GM21737 (cell line): ENCODE results near the gene ABCC3.

Experiments used
- ATAC-seq: cut with Tn5 transposase; IDR thresholded peaks from one replicate; pipeline ENCODE4 v1.9.1; 2021; ENCODE audit warnings: mild to moderate bottlenecking, moderate library complexity; ENCODE audit not compliant: unreplicated experiment

ABCC3 gene

DNA sequence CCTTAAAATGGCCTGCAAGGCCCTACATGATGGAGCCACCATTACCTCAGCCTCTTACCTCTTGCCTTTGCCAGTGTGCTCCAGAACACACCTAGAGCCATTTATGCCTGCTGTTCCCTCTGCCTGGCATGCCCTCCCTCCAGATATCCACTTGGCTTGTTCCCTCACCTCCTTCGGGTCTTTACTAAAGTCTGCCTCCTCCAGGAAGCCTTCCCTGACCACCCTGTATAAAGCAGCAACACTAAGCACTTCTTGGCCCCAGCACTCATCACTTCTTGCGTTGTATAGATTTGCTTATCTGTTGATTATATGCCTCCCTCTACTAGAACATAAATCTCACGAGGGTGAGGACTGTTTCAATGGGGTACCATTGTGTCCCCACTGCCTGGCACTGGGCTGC, 47.8 kb downstream of the ABCC3 start:
- ATAC-seq, result no peak

DNA sequence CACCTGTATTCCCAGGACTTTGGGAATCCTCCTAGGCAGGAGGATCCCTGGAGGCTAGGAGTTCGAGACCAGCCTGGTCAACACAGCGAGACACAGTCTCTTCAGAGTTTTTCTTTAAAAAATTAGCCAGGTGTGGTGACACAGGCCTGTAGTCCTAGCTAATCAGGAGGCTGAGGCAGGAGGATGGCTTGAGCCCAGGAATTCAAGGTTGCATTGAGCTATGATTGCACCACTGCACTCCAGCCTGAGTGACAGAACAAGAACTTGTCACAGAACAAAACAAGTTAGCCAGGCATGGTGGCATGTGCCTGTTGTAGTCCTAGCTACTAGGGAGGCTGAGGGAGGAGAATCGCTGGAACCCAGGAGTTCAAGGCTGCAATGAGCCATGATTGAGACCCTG, 48.3 kb downstream of the ABCC3 start:
- ATAC-seq, result no peak

DNA sequence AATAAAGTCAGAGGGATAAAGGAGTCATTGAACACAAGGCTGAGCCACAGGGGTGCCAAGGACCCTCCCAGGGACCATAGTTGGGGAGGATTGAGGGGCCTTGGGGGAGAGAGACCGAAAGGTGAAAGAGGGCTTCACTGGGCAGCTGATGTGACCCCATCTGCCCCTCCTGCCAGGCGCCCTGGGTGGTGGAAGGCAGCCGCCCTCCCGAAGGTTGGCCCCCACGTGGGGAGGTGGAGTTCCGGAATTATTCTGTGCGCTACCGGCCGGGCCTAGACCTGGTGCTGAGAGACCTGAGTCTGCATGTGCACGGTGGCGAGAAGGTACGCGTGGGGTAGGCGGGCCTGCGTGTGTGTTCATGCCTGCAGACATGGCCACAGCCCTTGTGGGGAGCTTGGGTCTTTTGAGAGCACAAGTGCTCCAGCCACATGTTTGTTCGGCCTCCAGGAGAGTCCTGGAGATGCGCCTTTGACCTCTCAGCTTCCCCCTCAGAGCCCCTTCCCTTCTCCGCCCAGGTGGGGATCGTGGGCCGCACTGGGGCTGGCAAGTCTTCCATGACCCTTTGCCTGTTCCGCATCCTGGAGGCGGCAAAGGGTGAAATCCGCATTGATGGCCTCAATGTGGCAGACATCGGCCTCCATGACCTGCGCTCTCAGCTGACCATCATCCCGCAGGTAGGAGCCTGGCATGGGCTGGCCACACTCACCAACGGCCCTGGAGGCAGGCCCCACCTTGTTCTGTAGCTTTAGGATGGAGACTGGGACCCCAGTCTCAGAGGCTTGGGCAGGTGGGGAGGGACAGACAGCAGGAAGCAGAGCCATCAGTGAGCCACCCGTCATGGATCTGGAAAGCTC, 49.0 kb downstream of the ABCC3 start:
- ATAC-seq, result no peak

DNA sequence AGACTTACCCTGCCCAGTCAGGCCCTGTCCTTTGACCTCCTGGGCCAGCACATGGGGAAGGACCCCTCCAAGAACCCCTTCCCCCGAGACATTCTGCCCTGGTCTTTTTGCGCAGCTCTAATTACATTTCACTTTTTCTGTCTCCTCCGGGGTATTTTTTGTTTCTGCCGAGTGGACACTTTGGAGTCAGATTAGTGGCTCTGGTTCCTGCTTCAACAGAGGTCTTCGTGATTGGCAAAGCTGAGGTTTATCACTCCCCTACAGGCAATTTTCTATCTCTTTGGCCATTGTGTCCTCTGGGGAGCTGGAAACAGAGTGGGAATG, 49.6 kb downstream of the ABCC3 start:
- no peak for ATAC-seq

DNA sequence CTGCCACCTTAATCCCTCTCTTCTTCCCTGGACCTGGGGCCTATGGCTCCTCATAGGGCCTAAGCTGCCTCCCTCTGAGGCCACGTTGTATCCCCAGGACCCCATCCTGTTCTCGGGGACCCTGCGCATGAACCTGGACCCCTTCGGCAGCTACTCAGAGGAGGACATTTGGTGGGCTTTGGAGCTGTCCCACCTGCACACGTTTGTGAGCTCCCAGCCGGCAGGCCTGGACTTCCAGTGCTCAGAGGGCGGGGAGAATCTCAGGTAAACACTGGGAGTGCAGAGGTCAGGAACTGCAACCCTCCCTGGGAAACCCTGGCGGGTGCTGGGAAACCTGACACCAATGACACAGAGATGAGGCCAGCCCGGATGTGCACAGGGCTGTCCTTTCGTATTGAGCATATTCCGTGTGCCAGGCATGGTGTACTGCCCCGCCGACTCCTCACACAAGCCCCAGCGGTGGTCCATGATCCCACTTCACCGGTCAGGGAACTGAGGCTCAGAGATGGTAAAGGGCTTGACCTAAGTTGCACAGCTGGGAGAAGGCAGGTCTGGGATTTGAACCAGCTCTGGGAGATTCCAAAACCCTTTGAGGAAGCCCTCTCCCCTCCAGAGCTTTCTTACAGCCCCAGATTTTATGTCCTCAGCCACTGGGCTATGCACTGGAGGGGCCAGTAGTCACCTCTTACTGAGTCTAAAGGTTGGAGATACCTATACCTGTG, 50.1 kb downstream of the ABCC3 start:
- no peak for ATAC-seq

DNA sequence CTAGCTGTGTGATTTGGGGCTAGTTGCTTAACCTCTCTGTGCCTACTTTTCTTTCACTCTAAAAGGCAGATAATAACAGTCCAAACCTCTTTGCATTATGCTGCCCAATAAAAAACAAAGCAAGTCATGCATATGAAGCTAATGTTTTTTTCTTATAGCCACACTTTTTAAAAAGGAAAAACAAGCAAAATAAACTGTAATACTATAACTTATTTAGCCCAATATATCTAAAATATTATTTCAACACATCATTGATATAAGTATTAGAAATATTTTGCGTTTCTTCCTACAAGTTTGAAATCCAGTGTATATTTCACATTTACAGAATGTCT, 50.6 kb downstream of the ABCC3 start:
- ATAC-seq, result no peak

DNA sequence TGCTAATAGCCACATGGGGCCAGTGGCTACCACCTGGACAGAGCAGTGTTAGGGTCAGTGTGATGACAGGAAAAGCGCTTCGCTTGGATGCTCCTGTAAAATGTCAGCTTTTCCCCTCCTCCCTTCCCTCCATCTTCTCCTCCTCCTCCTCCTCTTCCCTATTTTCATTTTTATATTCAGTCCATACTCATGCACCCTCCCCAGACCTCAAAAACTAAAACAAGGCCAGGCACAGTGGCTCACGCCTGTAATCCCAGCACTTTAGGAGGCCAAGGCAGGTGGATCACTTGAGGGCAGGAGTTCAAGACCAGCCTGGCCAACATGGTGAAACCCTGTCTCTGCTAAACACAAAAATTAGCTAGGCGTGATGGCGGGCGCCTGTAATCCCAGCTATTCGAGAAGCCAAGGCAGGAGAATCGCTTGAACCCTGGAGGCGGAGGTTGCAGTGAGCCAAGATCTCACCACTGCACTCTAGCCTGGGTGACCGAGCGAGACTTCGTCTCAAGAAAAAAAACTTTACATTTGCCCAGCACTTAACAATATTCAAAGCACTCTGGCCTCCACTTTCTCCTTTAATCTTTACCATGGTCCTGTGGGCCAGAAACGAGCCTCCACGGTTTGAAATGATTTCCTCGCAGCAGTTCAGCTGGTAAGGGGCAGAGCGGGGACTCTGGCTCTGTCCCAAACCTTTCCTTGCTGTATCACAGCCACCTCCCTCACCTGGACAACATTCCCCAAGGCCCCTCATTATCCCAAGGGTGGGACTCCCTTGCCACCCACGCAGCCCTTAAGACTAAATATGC, 51.2 kb downstream of the ABCC3 start:
- ATAC-seq, result no peak

DNA sequence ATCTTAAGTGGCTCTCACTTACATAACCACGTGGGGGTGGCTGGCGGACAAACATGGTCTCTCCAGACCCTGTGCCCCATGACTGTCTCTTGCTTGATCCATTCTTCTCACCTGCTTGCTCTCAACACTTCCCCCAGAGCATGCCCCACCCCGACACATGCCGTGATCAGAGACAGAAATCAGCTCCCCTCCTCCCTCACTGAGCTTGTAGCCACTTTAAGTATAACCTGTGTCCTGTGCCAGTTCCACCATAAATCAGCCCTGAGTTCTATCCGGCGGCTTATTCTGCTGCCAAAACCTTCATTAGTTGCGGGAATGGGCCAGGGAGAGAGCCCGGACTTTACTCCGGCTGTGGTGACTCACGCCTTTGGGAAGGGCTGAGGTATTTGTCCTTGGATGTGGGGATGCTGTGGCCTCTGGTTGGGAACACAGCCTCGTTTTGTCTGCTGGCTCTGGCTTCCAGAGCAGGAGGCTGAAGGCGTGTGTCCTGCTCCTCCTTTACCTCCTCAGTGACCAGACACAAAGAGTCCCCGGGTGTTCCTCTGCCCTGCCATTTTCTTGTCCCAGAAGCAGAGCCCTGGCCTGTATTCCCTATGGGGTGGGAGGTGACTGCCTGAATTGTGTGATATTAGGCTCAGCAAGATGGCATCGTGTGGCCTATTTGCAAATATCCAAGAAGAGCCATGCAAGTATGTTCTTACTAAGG, 52.0 kb downstream of the ABCC3 start:
- ATAC-seq, result no peak

DNA sequence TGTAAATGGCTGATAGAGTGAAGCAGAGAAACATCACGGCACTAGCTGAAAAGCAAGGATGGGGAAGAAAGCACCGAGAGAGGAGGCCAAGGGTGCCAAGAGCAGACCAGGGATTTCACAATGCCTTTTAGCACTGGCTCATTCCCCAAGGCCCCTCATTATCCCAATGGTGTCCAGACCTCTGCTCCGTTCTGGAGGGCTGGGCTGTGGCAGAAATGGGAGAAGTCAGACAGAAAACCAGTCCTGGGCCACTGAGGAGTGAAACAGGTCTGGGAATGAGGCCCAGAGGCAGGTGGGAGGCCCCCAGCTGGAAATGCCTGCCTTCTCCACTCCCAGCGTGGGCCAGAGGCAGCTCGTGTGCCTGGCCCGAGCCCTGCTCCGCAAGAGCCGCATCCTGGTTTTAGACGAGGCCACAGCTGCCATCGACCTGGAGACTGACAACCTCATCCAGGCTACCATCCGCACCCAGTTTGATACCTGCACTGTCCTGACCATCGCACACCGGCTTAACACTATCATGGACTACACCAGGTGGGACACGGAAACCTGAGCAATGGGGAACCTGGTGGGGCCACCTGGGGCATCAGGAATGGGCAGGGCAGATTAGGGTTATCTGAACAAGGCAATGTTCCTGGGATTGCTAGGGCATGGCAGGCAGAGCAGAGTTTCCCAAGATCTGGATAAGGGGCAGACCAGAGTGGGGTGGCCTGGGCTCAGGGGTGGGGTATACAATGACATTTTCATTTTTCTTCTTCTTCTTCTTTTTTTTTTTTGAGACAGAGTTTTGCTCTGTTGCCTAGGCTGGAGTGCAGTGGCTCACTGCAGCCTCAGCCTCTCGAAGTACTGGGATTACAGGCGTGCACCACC, 52.8 kb downstream of the ABCC3 start:
- ATAC-seq, result no peak

DNA sequence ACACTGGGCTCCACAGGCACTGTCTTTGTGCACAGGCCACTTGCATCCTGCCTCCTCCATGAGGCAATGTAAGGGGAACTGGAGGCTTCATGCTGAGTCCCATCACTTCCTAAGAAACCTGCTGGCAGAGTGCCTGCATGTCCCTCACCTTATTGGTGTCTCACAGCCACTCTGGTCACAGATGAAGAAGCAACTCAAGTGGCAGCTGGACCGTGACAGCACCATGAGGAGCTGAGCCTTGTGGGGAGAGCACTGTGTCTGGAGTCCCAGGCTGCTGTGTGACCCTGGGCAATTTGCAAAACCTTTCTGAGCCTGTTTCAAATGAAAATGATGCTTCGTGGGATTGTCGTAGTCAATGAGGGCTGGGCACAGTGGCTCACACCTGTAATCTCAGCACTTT, 53.6 kb downstream of the ABCC3 start:
- no peak for ATAC-seq

DNA sequence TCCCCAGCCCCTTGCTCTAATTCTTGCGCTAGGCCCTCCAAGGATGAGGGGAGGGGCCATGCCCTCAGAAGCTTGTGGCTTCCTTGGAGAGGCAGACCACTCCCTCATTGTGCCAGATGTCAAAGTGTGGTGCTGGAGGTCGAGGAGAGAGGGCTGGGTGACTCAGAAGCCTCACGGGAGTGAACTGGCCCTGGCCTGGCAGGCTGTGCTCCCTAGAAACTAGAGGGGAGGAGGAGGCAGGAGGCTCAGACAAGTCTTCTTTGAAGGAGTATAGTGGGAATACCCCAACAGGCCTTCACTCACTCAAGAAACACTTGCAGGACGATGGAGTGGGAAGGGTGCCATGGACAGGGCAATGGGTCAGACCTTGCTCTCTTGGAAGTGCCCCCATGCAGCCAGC, 54.6 kb downstream of the ABCC3 start:
- no peak for ATAC-seq

DNA sequence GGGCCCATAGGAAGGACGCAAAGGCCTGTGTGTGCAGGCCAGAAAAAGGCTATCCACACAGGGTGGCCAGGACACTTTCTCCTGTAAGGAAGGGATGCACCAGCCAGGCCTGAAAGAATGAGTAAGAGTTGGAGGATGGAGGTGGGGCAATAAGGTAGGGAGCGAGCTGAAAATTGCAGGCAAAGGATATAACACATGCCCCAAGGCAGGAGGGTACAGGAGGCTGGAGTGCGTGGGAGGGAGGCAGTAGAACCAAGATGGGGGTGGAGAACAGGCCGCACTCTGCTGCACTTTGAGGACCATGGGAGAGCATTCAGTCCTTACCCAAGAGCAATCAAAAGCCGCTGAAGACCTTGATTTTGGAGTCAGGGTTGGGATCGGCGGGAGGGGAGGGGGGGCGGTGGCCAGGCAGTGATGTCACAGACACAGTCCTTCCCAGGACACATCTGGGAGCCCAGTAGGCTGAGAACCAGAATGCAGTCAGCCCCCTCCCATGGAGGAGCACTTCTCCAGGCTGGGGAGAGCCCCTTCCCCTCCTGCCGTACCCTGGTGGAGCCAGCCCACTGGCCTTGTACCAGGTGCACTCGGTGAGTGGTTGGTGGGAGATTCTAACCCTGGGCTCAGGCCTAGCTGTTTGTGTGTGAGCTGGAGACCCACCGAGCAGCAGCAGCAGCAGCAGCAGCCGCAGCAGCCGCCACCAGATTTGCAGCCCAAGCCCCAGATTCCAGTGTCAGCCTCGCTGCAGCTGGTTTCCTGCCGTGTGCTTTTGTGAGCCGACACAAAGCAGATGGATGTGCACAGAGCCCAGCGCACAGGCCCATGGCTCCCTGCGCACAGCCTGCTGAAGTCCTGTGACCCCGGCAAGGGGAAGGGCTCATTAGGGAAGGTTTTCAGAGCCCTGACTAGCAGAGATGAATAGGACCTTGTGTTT, 55.5 kb downstream of the ABCC3 start:
- ATAC-seq, result no peak

DNA sequence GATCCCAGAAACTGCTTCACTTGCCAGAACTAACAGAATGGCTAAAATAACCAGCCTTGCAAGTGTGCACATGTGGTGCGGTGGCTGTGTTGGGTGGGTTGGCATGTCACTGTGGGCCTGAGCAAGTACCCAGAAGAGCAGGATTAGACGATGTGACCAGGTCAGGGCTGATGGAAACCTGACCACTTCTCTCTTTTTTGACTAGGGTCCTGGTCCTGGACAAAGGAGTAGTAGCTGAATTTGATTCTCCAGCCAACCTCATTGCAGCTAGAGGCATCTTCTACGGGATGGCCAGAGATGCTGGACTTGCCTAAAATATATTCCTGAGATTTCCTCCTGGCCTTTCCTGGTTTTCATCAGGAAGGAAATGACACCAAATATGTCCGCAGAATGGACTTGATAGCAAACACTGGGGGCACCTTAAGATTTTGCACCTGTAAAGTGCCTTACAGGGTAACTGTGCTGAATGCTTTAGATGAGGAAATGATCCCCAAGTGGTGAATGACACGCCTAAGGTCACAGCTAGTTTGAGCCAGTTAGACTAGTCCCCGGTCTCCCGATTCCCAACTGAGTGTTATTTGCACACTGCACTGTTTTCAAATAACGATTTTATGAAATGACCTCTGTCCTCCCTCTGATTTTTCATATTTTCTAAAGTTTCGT, 56.3 kb downstream of the ABCC3 start:
- no peak for ATAC-seq

DNA sequence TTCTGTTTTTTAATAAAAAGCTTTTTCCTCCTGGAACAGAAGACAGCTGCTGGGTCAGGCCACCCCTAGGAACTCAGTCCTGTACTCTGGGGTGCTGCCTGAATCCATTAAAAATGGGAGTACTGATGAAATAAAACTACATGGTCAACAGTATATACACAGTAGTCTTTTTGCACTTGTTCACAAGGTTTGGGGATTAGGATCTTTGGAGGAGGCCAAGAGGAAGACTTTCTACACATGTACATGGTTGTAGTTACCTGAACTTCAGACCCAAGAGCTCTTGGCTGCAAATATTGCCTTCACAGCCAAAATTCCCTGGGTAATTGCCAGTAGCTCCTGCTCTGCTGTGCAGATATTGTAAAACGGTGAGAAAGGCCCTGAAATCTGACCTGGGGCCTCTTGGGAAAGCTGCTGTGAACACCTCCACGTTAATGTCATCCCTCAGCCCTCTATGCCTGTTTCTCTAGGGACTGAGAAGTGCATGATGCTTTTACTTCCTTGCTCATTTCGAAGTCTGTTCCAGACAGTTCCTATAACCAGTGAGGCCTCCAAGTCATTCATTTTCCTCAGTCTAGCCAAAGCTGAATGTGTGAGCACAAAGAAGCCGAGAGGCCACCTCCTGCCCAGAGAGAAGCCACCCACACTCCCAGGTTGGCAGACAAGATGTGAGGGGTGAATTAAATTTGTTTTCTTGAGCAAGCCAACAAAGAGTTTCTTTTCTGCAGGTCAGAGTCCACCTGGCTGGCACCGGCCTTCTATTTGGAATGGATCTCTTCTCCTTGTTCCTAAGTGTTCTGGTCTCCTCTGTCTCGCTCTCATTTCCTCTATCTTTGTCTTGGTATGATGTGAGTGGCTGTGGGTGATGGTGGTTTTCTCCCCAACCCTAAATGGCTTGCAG, 57.1 kb downstream of the ABCC3 start:
- ATAC-seq, result no peak

DNA sequence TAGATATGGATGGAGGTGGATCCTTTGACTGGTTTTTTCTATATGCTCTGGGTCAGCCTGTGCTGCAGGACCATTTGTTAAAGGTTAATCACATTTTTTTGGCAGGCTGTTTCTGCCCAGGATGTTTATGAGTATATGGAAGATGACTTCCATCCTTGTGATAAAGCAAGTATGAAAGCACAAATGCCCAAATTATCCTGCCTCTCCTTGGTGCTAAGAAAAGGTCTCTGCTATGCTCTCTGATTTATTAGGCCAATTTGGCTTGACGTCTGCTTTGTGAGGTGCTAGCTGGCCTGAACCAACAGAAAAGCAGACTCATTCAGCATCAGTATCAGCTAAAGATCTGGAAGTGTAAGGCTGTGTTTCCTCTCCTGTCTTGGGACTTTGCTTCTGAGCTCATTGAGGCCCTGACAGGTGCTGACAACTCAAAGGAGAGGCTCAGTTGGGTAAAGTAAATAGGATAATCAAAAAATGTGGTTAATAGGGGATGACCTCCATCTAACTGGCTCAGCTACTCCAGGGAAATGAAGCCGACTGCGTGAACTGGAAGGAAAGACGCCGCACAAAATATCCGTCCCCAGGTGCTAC, 57.9 kb downstream of the ABCC3 start:
- no peak for ATAC-seq

DNA sequence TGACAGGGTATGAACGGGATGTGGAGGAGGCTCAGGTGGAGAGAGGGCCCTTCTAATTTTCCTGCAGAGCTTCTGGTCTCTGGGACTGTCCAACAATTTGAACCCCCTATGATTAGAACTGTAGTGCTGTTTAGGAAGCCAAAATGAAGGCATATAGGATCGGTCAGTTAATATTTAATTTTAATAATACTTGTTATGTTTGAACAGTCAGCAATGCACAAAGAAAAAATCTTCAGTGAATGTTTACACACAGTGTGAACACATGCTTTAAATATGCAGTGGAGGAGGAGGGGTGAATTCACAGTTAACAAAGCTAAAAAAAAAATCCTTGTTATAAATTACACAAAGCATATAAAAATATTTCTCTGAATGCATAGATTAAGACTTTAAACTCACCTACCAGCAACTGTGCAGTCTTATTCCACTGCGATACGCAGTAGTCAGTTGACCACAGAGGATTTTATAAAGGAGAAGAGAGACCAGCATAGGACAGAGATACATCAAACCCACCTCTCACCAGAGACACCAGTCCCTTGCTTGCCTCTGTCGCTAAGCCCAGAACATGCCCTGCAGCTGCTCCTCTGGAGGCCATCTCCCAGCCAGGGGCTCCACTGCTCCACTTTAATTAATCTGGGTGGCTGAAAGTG, 58.5 kb downstream of the ABCC3 start:
- ATAC-seq, result no peak

DNA sequence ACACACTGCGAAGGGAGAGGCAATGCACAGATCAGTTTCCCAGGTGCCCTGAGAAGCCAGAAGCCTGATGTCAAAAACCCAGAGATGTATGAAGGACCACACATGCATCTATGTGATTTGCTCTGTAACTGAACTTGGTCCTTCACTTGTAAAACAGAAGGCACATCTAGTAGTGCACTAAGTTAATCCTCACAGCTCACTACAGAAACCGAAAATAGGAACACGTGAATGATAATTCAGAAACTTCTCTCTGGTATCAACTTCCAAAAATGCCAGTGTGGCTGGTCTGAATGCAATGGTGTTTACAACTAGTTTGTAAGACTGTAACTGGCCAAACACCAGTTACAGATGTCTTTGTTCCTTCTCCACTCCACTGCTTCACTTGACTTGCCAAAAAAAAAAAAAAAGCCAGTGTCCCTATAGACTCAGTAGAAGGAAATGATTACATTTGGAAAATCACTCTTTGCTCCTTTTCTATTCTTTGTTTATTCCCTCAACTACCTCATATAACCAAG, 61.7 kb downstream of the ABCC3 start:
- no peak for ATAC-seq
